SU-DHL-6 (cell line): ENCODE results near the gene IPCEF1.
"Not testable (repeated sequence)": the region's sequence is repeated elsewhere in the genome, so short reads cannot be mapped to it uniquely, and the experiment has no call there.

Experiments
- CTCF ChIP-seq: fragments of 200-600 bp; sonication (generic); IDR thresholded peaks from one replicate; pipeline ENCODE4 v1.5.1; 2017; ENCODE audit warnings: antibody characterized with exemption, mild to moderate bottlenecking, low read length, moderate library complexity; ENCODE audit not compliant: insufficient read depth, poor library complexity, severe bottlenecking
- EZH2phosphoT487 ChIP-seq: fragments of 200-600 bp; sonication (generic), shearing (Covaris generic); conservative IDR thresholded peaks from 2 replicates; pipeline ENCODE4 v1.6.1; 2018; ENCODE audit warnings: mild to moderate bottlenecking, antibody characterized with exemption, low read length, moderate library complexity, mixed read lengths

DNA sequence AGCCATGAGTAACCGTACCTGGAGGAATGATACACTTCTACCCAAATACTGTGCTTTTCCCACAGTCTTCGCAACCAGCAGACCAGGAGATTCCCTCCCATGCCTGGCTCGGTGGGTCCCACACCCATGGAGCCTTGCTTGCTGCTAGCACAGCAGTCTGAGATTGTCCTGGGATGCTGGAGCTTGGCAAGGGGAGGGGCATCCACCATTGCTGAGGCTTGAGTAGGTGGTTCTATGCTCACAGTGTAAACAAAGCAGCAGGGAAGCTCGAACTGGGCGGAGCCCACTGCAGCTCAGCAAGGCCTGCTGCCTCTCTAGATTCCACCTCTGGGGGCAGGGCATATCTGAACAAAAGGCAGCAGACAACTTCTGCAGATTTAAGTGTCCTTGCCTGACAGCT is 184.2 kb downstream of the IPCEF1 start:
- TF ChIP-seq CTCF, EZH2phosphoT487: not testable (repeated sequence)
